Measurements from ENCODE around the gene DVL2. TPM values are rescaled to one million over a fixed set of nuclear protein-coding genes. Genes with fewer than 3 reads are reported as not detected.
A peak's percentile ranks its signal among the peaks of the same experiment; 100 is the strongest.

Gene DVL2
- total RNA-seq, 1 donor from 2014 or later = 93.9 TPM

DNA sequence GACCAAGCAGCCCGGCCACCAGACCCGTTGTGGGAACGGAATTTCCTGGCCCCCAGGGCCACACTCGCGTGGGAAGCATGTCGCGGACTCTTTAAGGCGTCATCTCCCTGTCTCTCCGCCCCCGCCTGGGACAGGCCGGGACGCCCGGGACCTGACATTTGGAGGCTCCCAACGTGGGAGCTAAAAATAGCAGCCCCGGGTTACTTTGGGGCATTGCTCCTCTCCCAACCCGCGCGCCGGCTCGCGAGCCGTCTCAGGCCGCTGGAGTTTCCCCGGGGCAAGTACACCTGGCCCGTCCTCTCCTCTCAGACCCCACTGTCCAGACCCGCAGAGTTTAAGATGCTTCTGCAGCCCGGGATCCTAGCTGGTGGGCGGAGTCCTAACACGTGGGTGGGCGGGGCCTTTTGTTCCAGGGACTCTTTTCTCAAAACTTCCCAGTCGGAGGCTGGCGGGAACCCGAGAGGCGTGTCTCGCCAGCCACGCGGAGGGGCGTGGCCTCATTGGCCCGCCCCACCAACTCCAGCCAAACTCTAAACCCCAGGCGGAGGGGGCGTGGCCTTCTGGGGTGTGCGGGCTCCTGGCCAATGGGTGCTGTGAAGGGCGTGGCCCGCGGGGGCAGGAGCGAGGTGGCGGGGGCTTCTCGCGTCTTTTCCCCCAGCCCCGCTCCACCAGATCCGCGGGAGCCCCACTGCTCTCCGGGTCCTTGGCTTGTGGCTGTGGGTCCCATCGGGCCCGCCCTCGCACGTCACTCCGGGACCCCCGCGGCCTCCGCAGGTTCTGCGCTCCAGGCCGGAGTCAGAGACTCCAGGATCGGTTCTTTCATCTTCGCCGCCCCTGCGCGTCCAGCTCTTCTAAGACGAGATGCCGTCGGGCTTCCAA, 47.0 kb upstream of the DVL2 start, which contains the start of gene SLC2A4:
SLC2A4 (plus strand) TSS at position 645 of the 879 bp plus-strand sequence; CDS start at position 862, 217 bp downstream.
- DNase-seq (ENCODE audit: extremely low spot score, unreplicated experiment) = peak; percentile 98
- H3K27me3 Mint-ChIP-seq = peaks cover 6% of the 10 kb centered on the region
- peak within 1 kb of the TSS; percentile 88 for H3K4me3 Mint-ChIP-seq
- H3K36me3 Mint-ChIP-seq = no peaks in the 10 kb centered on the region
- peaks cover 15% of the 10 kb centered on the region for H3K4me1 Mint-ChIP-seq (ENCODE audit: unreplicated experiment)
- H3K27ac Mint-ChIP-seq = peak within 1 kb of the TSS; percentile 83
- TF ChIP-seq, protein P1, sequence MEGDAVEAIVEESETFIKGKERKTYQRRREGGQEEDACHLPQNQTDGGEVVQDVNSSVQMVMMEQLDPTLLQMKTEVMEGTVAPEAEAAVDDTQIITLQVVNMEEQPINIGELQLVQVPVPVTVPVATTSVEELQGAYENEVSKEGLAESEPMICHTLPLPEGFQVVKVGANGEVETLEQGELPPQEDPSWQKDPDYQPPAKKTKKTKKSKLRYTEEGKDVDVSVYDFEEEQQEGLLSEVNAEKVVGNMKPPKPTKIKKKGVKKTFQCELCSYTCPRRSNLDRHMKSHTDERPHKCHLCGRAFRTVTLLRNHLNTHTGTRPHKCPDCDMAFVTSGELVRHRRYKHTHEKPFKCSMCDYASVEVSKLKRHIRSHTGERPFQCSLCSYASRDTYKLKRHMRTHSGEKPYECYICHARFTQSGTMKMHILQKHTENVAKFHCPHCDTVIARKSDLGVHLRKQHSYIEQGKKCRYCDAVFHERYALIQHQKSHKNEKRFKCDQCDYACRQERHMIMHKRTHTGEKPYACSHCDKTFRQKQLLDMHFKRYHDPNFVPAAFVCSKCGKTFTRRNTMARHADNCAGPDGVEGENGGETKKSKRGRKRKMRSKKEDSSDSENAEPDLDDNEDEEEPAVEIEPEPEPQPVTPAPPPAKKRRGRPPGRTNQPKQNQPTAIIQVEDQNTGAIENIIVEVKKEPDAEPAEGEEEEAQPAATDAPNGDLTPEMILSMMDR (conservative IDR thresholded peaks at IDR 0.05) = no peak
- H3K9me3 Mint-ChIP-seq = no peaks in the 10 kb centered on the region

DNA sequence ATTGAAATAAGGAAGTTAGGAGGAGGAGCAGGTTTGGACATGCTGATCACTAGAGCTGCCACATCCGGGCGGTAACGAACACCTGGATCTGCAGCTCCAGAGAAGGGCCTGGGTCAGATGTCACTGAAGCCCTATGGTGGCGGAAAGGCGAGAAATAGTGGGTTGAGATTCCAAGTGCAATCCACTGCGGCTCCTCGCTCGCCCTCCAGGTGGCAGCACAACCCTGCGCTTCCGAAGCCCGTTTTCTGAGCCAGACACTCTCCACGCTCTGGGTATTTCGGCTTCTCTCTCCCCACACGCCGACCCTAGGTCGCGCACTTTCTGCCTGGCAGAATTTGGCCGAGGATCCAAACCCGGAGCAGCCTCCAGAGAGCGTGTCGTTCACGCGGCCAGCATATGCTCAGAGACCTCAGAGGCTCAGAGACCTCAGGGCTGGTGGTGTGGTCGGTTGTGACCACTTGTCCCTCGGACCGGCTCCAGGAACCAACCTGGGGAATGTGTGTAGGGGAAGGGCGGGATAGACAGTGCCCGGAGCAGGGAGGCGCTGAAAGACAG, 46.3 kb upstream of the DVL2 start:
- TF ChIP-seq, protein P1 (conservative IDR thresholded peaks at IDR 0.05) = peak; percentile 89
- peak overlapping the region; percentile 88 for H3K4me3 Mint-ChIP-seq

DNA sequence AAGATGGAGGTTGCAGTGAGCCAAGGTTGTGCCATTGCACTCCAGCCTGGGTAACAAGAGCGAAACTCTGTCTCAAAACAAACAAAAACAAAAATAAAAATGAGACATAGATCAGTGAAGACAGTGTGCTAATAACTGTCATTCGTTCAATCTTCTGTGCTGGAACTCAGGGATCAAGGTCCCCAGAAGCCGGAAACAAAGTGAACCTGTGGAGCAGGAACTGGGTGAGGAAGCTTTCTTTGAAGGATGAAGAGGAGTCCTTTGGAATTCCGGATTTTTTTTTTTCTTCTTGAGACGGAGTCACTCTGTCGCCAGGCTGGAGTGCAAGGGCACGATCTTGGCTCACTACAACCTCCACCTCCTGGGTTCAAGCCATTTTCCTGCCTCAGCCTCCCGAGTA, 45.1 kb upstream of the DVL2 start:
- TF ChIP-seq, protein P1 (conservative IDR thresholded peaks at IDR 0.05) = no peak
- no peak for DNase-seq (ENCODE audit: extremely low spot score, unreplicated experiment)

More for the DNA sequence above, 46.3 kb upstream of the DVL2 start:
- Mint-ChIP-seq H3K27ac (peak overlapping the region; percentile 83), H3K4me1 (ENCODE audit: unreplicated experiment) (peaks cover 15% of the 10 kb centered on the region), H3K9me3 (no peaks in the 10 kb centered on the region), H3K27me3 (peaks cover 6% of the 10 kb centered on the region), H3K36me3 (no peaks in the 10 kb centered on the region)
- DNase-seq (ENCODE audit: extremely low spot score, unreplicated experiment) = peak; percentile 86

DNA sequence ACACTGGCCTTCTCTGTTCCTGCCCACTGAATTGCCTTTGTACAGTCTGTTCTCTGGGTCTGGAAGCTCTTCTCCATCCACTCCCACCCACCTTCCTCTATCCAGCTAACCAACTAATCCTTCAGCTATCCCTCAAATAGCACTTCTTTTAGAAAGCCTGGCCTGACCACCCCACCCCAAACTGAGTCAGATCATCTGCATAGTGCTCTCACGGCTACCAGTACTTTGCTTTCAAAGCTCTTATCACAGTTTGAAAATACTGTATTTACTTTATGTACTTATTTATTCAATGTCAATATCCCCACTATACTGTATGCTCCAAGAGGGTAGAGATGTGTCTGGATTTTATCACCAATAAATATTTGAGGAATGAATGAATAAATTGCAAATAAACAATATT, 32.5 kb upstream of the DVL2 start:
- Mint-ChIP-seq H3K4me3 (peak overlapping the region; percentile 16), H3K27ac (peak overlapping the region; percentile 58), H3K9me3 (no peaks in the 10 kb centered on the region), H3K36me3 (no peaks in the 10 kb centered on the region), H3K27me3 (peaks cover 51% of the 10 kb centered on the region), H3K4me1 (ENCODE audit: unreplicated experiment) (peaks cover 6% of the 10 kb centered on the region)
- DNase-seq (ENCODE audit: extremely low spot score, unreplicated experiment) = no peak
- TF ChIP-seq, protein P1 (conservative IDR thresholded peaks at IDR 0.05) = no peak

More for the DNA sequence above, 45.1 kb upstream of the DVL2 start:
- peaks cover 15% of the 10 kb centered on the region for H3K4me1 Mint-ChIP-seq (ENCODE audit: unreplicated experiment)
- H3K4me3 Mint-ChIP-seq = no peak overlapping the region
- H3K9me3 Mint-ChIP-seq = no peaks in the 10 kb centered on the region
- peaks cover 6% of the 10 kb centered on the region for H3K27me3 Mint-ChIP-seq
- no peaks in the 10 kb centered on the region for H3K36me3 Mint-ChIP-seq
- no peak overlapping the region for H3K27ac Mint-ChIP-seq

DNA sequence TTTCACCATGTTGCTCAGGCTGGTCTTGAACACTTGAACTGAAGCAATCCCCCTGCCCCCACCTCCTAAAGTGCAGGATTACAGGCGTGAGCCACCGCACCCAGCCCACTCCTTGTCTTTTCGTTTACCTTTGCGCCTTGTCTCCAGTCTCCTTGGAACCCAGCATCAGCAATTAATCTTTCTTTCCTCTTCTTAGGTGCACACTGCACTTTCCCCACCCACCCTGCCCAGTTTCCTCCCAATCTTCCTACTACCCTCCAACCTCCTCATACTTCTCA, 29.4 kb upstream of the DVL2 start:
- H3K27me3 Mint-ChIP-seq = peaks cover 57% of the 10 kb centered on the region
- H3K36me3 Mint-ChIP-seq = peaks cover 5% of the 10 kb centered on the region
- H3K4me3 Mint-ChIP-seq = peak overlapping the region; percentile 98
- TF ChIP-seq, protein P1 (conservative IDR thresholded peaks at IDR 0.05) = no peak
- no peak for DNase-seq (ENCODE audit: extremely low spot score, unreplicated experiment)
- H3K9me3 Mint-ChIP-seq = no peaks in the 10 kb centered on the region
- H3K27ac Mint-ChIP-seq = peak overlapping the region; percentile 100
- peaks cover 6% of the 10 kb centered on the region for H3K4me1 Mint-ChIP-seq (ENCODE audit: unreplicated experiment)

Measured in type B pancreatic cell (in vitro differentiated cells).